DMS79 (cell line): ENCODE results near the gene PTPN13.

Experiments
- DNase-seq: peaks from one replicate; lab custom pipeline; 2025; lab: John Stamatoyannopoulos, UW

The PTPN13 gene

GRCh38 chr4:86592553-86593249, 1.4 kb upstream of the PTPN13 start:
- DNase-seq, result no peak

DNA sequence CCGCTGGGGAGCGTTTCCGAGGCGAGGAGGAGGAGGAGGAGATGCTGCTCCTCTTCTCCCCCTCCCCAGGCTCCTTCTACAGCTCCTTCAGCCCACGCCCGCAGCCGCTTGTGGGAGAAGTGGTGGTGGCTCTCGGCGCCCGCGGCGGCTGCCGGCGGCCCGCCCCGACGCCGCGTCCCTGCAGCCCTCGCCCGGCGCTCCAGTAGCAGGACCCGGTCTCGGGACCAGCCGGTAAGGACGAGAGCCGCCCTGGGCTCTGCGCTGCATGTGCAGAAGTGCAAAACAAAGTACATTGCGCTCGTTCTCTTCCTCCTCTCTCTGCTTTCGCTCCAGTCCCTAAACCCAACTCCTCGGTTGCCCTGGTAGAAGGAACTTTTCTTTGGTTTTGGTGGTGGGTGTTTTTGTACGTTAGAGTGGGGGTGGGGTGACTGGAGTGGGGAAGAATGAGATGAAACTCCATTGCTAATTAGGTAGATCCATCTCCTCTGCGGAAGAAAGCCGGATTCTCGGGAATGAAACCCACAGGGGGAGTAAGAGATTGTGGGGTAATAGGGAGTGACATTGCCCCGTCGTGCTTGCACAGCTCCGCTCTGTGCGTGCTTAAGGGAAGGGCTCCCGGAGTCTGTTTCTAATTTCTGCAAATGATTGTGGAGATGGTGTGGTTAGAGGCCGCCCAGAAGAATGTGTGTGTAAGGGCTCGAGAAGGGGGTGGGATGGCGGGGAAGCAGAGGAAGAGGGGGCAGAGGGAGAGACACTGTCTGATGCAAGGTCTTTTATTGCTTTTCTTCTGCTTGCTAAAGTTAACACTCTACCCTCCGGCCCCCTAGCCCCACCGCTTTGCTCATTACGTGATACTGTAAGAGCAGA, 677 bp downstream of the PTPN13 start:
- DNase-seq, result no peak

- DNase-seq, result no peak
These were observed 1.3 kb downstream of the PTPN13 start for GRCh38 chr4:86595426-86595805.

- DNase-seq, result no peak
These were observed 2.7 kb downstream of the PTPN13 start for GRCh38 chr4:86596807-86597206.

GRCh38 chr4:86600007-86600653, 6.0 kb downstream of the PTPN13 start:
- DNase-seq, result no peak

- no peak for DNase-seq
These were observed 9.3 kb downstream of the PTPN13 start for GRCh38 chr4:86603311-86603885.

DNA sequence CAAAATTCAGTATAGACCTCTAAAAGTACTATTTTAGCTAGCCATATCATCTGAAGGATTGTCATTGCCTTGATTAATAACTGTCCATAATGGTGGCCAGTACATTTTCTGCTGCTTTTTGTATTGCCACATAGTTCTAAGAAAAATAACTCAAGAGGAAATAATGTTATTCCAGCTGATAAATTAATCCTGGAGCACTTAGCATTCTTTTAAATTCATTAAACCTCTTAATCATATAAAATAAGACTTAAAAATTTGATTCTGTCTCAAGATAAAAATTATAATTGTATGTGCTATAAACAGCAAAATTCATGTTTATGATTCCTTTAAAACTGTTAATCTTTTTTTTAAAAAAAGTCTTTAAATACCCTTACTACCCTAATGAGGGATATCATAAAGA, 12.7 kb downstream of the PTPN13 start:
- DNase-seq, result no peak

GRCh38 chr4:86608757-86609375, 14.8 kb downstream of the PTPN13 start:
- no peak for DNase-seq

GRCh38 chr4:86611757-86612156, 17.6 kb downstream of the PTPN13 start:
- DNase-seq, result no peak

GRCh38 chr4:86613734-86614133, 19.6 kb downstream of the PTPN13 start:
- DNase-seq, result no peak

GRCh38 chr4:86614865-86615264, 20.8 kb downstream of the PTPN13 start:
- DNase-seq, result no peak

- no peak for DNase-seq
These were observed 21.4 kb downstream of the PTPN13 start for GRCh38 chr4:86615501-86615900.

GRCh38 chr4:86619656-86620055, 25.5 kb downstream of the PTPN13 start:
- DNase-seq, result no peak

DNA sequence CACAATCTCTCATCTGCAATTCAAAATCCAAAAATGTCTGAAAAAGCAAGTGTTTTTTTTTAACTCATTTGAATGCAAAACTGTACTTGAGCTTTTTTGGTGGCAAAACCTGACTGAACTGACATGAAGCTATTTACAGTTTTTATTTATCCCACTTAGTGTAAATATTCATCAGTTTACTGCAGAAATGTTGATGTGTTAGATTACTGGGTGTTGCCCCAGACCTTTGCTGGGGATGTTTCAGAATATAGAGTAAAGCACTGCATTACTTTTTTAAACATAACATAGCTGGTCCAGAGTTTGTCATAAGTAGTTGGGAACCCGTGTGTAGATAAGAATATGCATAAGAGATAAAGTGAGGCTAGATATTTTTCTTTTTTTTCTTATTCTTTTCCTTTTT, 27.3 kb downstream of the PTPN13 start:
- DNase-seq, result no peak

GRCh38 chr4:86626066-86626465, 32.0 kb downstream of the PTPN13 start:
- DNase-seq, result no peak

- DNase-seq, result no peak
These were observed 33.5 kb downstream of the PTPN13 start for GRCh38 chr4:86627462-86628135.

GRCh38 chr4:86630629-86631028, 36.5 kb downstream of the PTPN13 start:
- DNase-seq, result no peak

GRCh38 chr4:86631166-86631565, 37.1 kb downstream of the PTPN13 start:
- no peak for DNase-seq

DNA sequence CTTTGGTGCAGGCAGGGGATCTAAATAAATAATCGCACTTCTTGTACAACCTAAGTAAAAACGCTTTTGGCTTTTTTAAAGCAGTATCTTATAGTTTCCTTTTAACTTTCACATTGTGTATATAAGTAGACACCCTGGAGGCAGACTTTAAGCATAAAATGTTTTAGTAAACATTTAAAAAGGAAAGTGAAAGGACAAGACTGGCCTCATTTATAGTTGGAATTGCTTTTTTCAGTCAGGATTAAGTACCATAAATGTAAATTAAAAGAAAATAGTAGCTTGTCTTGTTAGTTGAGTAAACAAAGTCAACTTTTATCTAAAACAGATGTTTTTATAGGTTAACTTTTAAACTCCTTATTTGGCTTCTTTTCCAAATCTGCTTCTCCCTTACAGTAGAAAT, 39.7 kb downstream of the PTPN13 start:
- no peak for DNase-seq

DNA sequence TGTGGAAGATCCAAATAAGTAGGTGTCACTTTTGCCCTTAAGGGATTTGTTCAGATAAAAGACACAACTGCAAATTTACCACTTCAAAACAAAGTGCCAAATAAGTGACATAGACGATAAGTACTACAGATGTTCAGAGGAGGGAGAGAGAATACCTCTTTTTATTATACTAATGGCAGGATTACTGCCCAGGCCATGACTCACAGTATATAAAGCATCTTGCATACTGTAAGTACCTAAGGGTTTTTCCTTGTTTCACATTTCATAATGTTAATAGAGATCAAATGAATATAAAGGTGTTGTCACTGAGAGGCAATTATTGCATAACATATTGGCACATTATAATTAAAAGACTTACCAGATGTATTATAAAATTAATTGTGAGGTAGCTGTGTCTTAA, 46.4 kb downstream of the PTPN13 start:
- no peak for DNase-seq

DNA sequence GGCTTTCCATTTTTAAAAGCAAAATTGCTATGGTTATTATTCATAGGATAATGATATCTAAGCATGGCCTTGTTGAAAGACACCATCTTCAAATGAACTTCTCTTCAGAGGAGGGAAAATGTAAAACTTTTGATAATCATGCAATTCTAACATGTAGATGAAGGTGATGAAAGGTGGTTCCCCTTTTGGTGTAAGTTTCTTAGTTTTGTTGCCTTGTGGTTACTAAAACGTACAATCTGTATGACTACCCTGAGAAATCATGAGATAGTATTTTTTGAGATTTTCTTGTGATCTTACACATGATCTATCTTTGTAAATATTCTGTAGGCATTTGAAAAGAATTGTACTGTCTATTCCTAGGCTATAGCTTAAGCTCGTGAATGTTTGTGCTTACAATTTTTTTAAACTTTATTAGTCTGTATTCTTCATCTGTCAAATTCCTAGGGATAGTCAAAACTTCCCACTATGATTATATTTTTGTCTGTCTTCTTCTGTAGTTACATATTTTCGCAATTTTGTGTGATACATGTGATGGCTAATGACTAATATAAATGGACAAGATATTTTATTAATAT, 47.5 kb downstream of the PTPN13 start:
- DNase-seq, result no peak
